Loucy (cell line): Measurements from ENCODE around the gene HDAC10.

Source experiments
- CTCF ChIP-seq: fragments of 200-600 bp; sonication (generic); conservative IDR thresholded peaks from 2 replicates; pipeline ENCODE4 v1.5.1; 2014; ENCODE audit warnings: mild to moderate bottlenecking, antibody characterized with exemption, low read length
- EZH2phosphoT487 ChIP-seq: fragments of 200-600 bp; IDR thresholded peaks from 2 replicates; pipeline ENCODE4 v1.6.1; 2018; ENCODE audit warnings: antibody characterized with exemption, mild to moderate bottlenecking, moderate library complexity, borderline replicate concordance

- no peak for TF ChIP-seq CTCF
- no peak for TF ChIP-seq EZH2phosphoT487
Observed at GRCh38 chr22:50296658-50297490, 45.8 kb upstream of the HDAC10 start.
